Endothelial cell of umbilical vein (primary cell): Measurements from ENCODE around the gene DSCAML1. TPM values are rescaled to one million over a fixed set of nuclear protein-coding genes. Genes with fewer than 3 reads are reported as not detected.

Experiments used
- BruUV-seq: library from RNA; stranded (reverse); fragments of 400-500 nt; replicated peaks from 2 replicates; lab custom pipeline; 2021; lab: Mats Ljungman, UMichigan
- CTCF ChIA-PET: fragments of 300-600, 350-600 bp; sonication (Branson Sonifier 250); formaldehyde crosslinking; loops from one replicate; lab custom pipeline; 2021; ENCODE audit warnings: antibody characterized with exemption, inconsistent platforms; lab: Charles Lee
- POLR2A ChIA-PET: fragments of 300-600, 350-600 bp; sonication (Branson Sonifier 250); formaldehyde crosslinking; loops from one replicate; lab custom pipeline; 2021; ENCODE audit warnings: antibody characterized with exemption, inconsistent platforms; lab: Charles Lee
- DNase-seq: peaks from one replicate; pipeline ENCODE4 v3.0.0-alpha.2; 2011; ENCODE audit warnings: low read depth, low spot score
- FAIRE-seq: peaks from 2 replicates; lab custom pipeline; 2011; peaks lifted over from hg19 to GRCh38; lab: Jason Lieb, UNC
- H2AFZ ChIP-seq: 2 replicates; pipeline ENCODE4 v1.6.0; 2012; ENCODE audit warnings: low read depth, low read length, control low read depth, inconsistent platforms
- H3K27ac ChIP-seq: 2 replicates; pipeline ENCODE4 v1.5.1; 2011; ENCODE audit warnings: low read depth, mild to moderate bottlenecking, control low read depth, low read length, moderate library complexity; ENCODE audit not compliant: insufficient read depth
- H3K27me3 ChIP-seq, 2 experiments: 2 replicates each; pipeline versions ENCODE4 v1.6.0 to v1.6.1; 2011; ENCODE audit warnings: low read length in 2 of 2, mixed read lengths in 1 of 2; ENCODE audit not compliant: control insufficient read depth in 2 of 2, insufficient read depth in 2 of 2
- H3K36me3 ChIP-seq, 2 experiments: 2 replicates in 1 of 2; 3 replicates in 1 of 2; pipeline ENCODE4 v1.5.1; 2011; ENCODE audit warnings: low read length in 2 of 2, mild to moderate bottlenecking in 1 of 2, moderate library complexity in 1 of 2; ENCODE audit not compliant: control insufficient read depth in 2 of 2, insufficient read depth in 2 of 2; ENCODE audit errors: extremely low read depth in 1 of 2
- H3K4me1 ChIP-seq: 3 replicates; pipeline ENCODE4 v1.5.1; 2011; ENCODE audit warnings: mild to moderate bottlenecking, low read length; ENCODE audit not compliant: control insufficient read depth, insufficient read depth; ENCODE audit errors: extremely low read depth
- H3K4me2 ChIP-seq: 2 replicates; pipeline ENCODE4 v1.6.1; 2011; ENCODE audit warnings: low read length, control low read depth, mixed read lengths; ENCODE audit not compliant: insufficient read depth
- H3K4me3 ChIP-seq, 3 experiments: fragments of 200-600 bp in 1 of 3; sonication (generic), shearing (Covaris generic) in 1 of 3; replicated peaks in 1 of 3; 2 replicates each; pipeline ENCODE4 v1.5.1; 2011 to 2016; ENCODE audit warnings: control low read depth in 3 of 3, low read length in 3 of 3, mild to moderate bottlenecking in 2 of 3, inconsistent platforms in 1 of 3, low read depth in 1 of 3, moderate library complexity in 1 of 3; ENCODE audit not compliant: insufficient read depth in 1 of 3
- H3K79me2 ChIP-seq: 2 replicates; pipeline ENCODE4 v1.6.0; 2012; ENCODE audit warnings: low read length, inconsistent platforms; ENCODE audit not compliant: control insufficient read depth, insufficient read depth
- H3K9ac ChIP-seq: replicated peaks from 2 replicates; pipeline ENCODE3; 2011; ENCODE audit warnings: low read length, control low read depth; ENCODE audit not compliant: insufficient read depth; ENCODE audit errors: extremely low read depth
- H3K9me1 ChIP-seq: replicated peaks from 3 replicates; pipeline ENCODE4 v1.6.0; 2011; ENCODE audit warnings: mild to moderate bottlenecking, low read length; ENCODE audit not compliant: control insufficient read depth, insufficient read depth; ENCODE audit errors: extremely low read depth
- H3K9me3 ChIP-seq: replicated peaks from 2 replicates; pipeline ENCODE4 v1.5.1; 2012; ENCODE audit warnings: low read length, inconsistent platforms; ENCODE audit not compliant: control insufficient read depth, insufficient read depth
- H4K20me1 ChIP-seq: replicated peaks from 2 replicates; pipeline ENCODE3; 2011; ENCODE audit warnings: mild to moderate bottlenecking, low read length; ENCODE audit not compliant: control insufficient read depth, insufficient read depth; ENCODE audit errors: extremely low read depth
- CTCF ChIP-seq, 2 donors: IDR thresholded peaks; 1 replicate in 1 of 2; 2 replicates in 1 of 2; pipeline ENCODE4 v1.5.1; 2011; ENCODE audit warnings: low read length in 2 of 2, mild to moderate bottlenecking in 2 of 2, moderate library complexity in 2 of 2, control low read depth in 1 of 2, inconsistent platforms in 1 of 2, low read depth in 1 of 2; ENCODE audit not compliant: insufficient read depth in 1 of 2; ENCODE audit errors: extremely low read depth in 1 of 2
- EZH2 ChIP-seq: IDR thresholded peaks from 2 replicates; pipeline ENCODE4 v1.6.1; 2012; ENCODE audit warnings: borderline replicate concordance, low read depth, mild to moderate bottlenecking, moderate library complexity, low read length, inconsistent platforms; ENCODE audit not compliant: severe bottlenecking
- FOS ChIP-seq: IDR thresholded peaks from 2 replicates; pipeline ENCODE4 v1.6.1; 2011; ENCODE audit warnings: mild to moderate bottlenecking, low read length, moderate library complexity, borderline replicate concordance; ENCODE audit not compliant: insufficient read depth
- GATA2 ChIP-seq: IDR thresholded peaks from 2 replicates; pipeline ENCODE4 v1.7.0; 2011; ENCODE audit warnings: low read depth, mild to moderate bottlenecking, moderate library complexity, mixed read lengths, low read length; ENCODE audit not compliant: insufficient read length, insufficient read depth
- JUN ChIP-seq: IDR thresholded peaks from 2 replicates; pipeline ENCODE4 v1.6.1; 2011; ENCODE audit warnings: borderline replicate concordance, low read depth; ENCODE audit not compliant: insufficient read length, insufficient read depth
- MAX ChIP-seq: IDR thresholded peaks from 2 replicates; pipeline ENCODE4 v1.6.1; 2011; ENCODE audit not compliant: insufficient read depth, insufficient read length
- MYC ChIP-seq: IDR thresholded peaks from one replicate; pipeline ENCODE4 v1.6.1; 2011; ENCODE audit warnings: mild to moderate bottlenecking, low read depth, low read length
- POLR2A ChIP-seq: IDR thresholded peaks from 2 replicates; pipeline ENCODE4 v1.6.1; 2012; ENCODE audit warnings: low read depth, mild to moderate bottlenecking, control low read depth, low read length
- POLR2AphosphoS5 ChIP-seq: IDR thresholded peaks from 2 replicates; pipeline ENCODE4 v1.6.1; 2012; ENCODE audit warnings: low read depth, mild to moderate bottlenecking, control low read depth, low read length, moderate library complexity; ENCODE audit not compliant: insufficient read depth
- dilution Hi-C: fragments of 300-500 bp; cut with MboI; formaldehyde crosslinking; loops from one replicate; pipeline ENCODE4 v1.15.0; 2019; ENCODE audit warnings: low sequenced_read_pairs; ENCODE audit not compliant: extremely low pct_ligation_motif_present
- intact Hi-C: fragments of 100-400 bp; cut with micrococcal nuclease; formaldehyde crosslinking; loops from one replicate; pipeline ENCODE4 v1.10.0; 2022
- polyA plus RNA-seq, 4 experiments: library from polyadenylated mRNA; depleted of rRNA in 3 of 4; stranded (reverse) in 3 of 4; unstranded in 1 of 4; fragments of >200 nt; gene quantifications; 2 replicates each; pipeline versions ENCODE4 v1.2.1 to v1.2.3, GENCODE V29; 2011 to 2012; ENCODE audit warnings: missing spikeins in 1 of 4
- total RNA-seq: library from RNA; stranded (reverse); gene quantifications from 2 replicates; pipeline ENCODE4 v1.2.3, GENCODE V29; 2021

The DSCAML1 gene
- total and polyA plus RNA-seq, 2 donors (not counting 3 experiments of a cell fraction or from before 2014, with no cell fraction given), result not detected

DNA sequence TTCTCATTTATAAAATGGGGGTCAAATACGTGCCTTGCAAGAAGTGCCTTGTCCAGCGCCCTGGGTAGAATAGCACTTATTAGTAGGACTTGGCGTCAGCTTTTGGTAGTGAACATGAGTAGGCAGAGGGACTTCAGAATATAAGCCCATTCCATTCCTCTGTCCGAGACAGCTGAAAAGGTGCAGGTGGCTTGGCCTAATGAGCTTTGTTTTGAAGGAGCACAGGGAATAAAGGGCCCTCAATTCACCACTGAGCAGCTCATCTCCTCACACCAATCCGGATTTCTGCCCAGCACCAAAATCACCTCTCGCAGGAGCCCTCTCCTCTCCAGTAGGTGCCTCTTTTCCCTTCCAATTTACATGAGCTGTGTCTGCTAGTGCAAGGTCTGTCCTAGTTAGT, 91.2 kb downstream of the DSCAML1 start:
- H3K4me3 ChIP-seq, result no peak overlapping the region
- CTCF ChIA-PET, result interaction anchor here (1.1 kb wide), 1 partner anchor 9 kb away, joined by 3 read pairs; no protein-coding TSS in a partner anchor
- no peak overlapping the region for H3K27ac ChIP-seq
- dilution Hi-C loops, result no loop called here
- FAIRE-seq (no peak), DNase-seq (no peak)
- no peak for TF ChIP-seq MYC
- TF ChIP-seq JUN, result no peak
- no peak for TF ChIP-seq CTCF (IDR thresholded peaks at IDR 0.05; ENCODE audit: extremely low read depth in 1 of 2, insufficient read depth in 1 of 2, low read depth in 1 of 2, low read length in 2 of 2)
- TF ChIP-seq FOS, result no peak
- TF ChIP-seq MAX, result no peak
- no peak for TF ChIP-seq POLR2AphosphoS5
- no peak for TF ChIP-seq GATA2
- no peak for TF ChIP-seq EZH2
- TF ChIP-seq POLR2A, result no peak
- no TSS peak for BruUV-seq
- no peak overlapping the region for H2AFZ ChIP-seq
- intact Hi-C loops, result no loop called here
- no peak overlapping the region for H3K9ac ChIP-seq
- no peaks in the 10 kb centered on the region for H3K9me1 ChIP-seq
- H3K4me2 ChIP-seq, result no peak overlapping the region
- no peaks in the 10 kb centered on the region for H3K4me1 ChIP-seq
- no peaks in the 10 kb centered on the region for H3K79me2 ChIP-seq
- H4K20me1 ChIP-seq, result no peaks in the 10 kb centered on the region
- POLR2A ChIA-PET, result no interaction called here
- peaks cover 0 to 3% of the 10 kb centered on the region in 2 experiments for H3K27me3 ChIP-seq
- no peaks in the 10 kb centered on the region for H3K36me3 ChIP-seq
- no peaks in the 10 kb centered on the region for H3K9me3 ChIP-seq
